ENCODE measurements around the gene FABP7.
"Not testable (repeated sequence)": the region's sequence is repeated elsewhere in the genome, so short reads cannot be mapped to it uniquely, and the experiment has no call there.

The FABP7 gene

GRCh38 chr6:122779667-122780066 is at the start of gene FABP7:
FABP7 (plus strand) TSS chr6:122779716; CDS start chr6:122779795, 79 bp downstream.
- no peak for DNase-seq

GRCh38 chr6:122730334-122730733 is 49.2 kb upstream of the FABP7 start:
- no peak for DNase-seq

DNA sequence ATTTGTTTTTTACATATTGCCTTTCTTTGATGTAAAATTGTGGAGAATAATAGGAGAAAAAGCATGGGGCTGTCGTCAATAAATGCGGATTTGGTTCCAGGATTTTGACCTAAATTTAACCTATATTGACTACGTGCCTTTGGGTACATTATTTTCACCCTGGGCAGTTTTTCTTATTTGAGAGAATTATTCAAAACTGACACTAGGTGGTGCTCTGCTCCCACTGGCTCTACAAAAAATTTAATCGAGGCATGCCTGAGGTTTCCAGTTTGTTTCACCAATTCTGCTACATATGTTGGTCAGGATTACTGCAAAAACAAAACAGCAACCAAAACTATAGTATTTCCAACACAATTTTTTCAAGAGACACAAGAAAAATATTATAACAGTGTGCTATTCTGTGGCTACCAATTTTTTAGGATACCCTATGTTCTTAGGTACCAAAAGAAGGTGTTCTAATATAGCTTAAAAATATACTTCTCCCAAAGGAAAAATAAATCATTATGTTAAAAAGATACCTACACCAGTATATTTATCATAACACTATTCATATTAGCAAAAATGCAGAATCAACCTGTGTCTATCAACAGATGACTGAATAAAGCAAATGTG is 48.6 kb upstream of the FABP7 start:
- DNase-seq = peak in 1 of 2 experiments; percentile 26

- DNase-seq = no peak
Measured at GRCh38 chr6:122733259-122733658, 46.3 kb upstream of the FABP7 start.

- DNase-seq = no peak
Measured at GRCh38 chr6:122734529-122735395, 44.8 kb upstream of the FABP7 start.

DNA sequence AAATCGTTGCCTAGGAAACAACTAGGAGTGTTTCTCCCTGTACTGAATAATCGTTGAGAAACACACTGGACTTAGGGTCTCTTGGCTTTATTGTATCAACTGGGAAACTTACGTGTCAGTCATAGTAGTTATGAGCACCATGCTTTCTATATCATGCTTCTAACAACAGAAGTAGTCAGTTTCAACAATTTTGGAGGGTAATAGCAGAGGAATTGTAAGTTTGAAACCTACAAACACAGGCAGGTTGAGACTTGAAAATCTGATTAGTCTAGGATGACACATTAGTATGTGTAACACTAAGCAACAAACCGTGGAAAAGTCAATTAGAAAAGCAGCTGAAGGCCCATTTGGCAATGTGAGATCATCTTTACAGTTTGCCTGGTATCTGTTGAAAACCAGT is 43.9 kb upstream of the FABP7 start:
- DNase-seq = no peak

GRCh38 chr6:122736163-122736562 is 43.4 kb upstream of the FABP7 start:
- no peak for DNase-seq

- no peak for DNase-seq
Measured at GRCh38 chr6:122736616-122737015, 42.9 kb upstream of the FABP7 start.

DNA sequence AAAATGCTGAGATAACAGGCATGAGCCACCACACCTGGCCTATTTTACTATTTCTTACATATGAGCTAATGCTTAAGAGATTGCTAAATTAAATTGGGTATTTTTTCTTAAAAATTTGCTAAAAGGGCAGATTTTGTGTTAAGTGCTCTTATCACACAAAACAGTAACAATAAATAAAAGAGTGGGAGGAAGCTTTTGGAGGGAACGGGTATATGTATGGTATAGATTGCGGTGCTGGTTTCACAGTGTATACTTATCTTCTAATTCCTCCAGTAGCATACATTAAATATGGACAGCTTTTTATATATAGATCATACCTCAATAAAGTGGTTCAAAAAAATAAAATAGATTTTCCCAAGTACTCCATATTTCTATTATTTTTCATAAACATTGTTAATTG is 39.4 kb upstream of the FABP7 start:
- no peak for DNase-seq

GRCh38 chr6:122740936-122741335 is 38.6 kb upstream of the FABP7 start:
- no peak for DNase-seq

DNA sequence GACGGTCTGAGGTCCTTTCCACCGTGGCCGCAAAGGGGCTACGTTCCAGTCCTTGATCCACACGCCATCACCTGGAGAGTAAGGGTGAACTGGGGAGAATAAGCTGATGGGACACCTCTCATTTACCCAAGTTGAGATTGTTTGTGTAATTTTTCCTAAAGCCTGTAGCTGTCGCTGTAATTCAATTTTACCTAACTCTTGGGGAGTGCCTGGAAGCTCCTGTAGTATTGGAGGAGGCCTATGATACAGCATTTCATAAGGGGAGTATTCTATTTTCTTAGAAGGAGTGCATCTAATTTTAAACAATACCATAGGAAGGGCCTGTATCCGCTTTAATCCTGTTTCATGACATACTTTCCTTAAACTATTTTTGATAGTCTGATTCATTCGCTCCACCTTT is 35.3 kb upstream of the FABP7 start:
- DNase-seq = not testable (repeated sequence)

DNA sequence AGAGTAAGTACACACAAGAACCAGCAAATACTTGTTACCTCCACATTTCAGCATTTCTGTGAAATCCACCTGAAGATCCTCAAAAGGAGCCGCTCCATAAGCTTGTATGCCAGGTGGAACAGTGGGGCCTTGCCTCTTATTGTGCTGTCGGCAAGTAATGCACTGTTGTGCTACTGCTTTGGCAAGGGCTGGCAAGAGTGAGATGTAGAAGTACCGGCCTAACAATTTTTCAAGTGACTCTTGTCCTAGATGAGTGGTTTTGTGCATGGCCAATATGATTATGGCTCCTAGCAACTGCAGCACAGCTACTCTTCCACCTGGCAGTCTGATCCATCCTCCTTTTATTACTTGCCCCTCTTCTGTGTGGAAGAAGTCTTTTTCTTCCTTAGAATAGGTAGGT is 34.7 kb upstream of the FABP7 start:
- DNase-seq = not testable (repeated sequence)

DNA sequence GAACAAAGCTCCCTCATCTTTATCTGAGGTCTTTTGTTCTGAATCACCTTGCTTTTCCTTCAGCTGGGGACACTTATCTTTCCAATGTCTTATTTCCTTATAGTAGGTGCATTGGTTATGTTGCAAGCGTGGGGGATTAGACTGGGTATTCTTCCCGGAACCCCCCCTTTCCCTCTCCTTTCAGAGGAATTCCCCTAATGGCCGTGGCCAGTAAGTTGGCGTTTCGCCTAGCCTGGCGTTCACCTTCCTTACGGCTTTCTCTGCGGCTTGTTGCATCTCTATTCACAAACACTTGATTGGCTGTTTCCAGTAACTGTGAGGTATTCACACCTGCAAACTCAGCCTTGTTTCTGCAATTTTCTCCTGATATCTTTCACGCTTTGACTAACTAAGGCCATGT is 32.8 kb upstream of the FABP7 start:
- no peak for DNase-seq

- no peak for DNase-seq
Measured at GRCh38 chr6:122747573-122747972, 31.9 kb upstream of the FABP7 start.

DNA sequence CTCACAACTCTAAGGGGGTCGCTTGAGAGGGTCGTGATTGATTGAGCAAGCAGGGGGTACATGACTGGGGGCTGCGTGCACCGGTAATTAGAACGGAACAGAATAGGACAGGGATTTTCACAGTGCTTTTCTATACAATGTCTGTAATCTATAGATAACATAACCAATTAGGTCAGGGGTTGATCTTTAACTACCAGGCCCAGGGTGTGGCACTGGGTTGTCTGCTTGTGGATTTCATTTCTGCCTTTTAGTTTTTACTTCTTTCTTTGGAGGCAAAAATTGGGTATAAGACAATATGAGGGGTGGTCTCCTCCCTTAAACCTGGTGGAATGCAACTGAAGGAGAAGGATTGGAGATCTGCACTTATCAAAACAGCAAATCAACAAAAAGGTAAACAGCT is 30.6 kb upstream of the FABP7 start:
- DNase-seq = not testable (repeated sequence)

GRCh38 chr6:122749451-122750050 is 30.0 kb upstream of the FABP7 start:
- DNase-seq = no peak

DNA sequence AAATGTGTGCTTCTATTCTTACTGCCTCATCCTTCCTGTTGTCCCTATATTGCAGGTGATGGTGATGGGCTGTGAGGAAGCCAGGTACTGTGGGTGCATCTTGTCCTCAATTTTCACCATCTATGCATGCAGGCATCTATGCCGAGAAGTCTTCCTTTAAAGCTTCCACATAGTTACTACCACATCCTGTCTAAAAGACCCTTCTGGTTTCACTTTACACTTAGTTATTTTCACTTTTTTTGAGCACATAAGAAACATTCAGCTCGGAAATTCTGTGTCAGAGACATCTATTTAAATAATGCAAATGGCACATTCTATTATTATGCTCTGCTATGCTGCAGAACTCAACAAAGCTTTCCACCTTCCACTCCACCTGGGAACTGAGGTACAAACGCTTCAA is 28.2 kb upstream of the FABP7 start:
- DNase-seq = no peak

DNA sequence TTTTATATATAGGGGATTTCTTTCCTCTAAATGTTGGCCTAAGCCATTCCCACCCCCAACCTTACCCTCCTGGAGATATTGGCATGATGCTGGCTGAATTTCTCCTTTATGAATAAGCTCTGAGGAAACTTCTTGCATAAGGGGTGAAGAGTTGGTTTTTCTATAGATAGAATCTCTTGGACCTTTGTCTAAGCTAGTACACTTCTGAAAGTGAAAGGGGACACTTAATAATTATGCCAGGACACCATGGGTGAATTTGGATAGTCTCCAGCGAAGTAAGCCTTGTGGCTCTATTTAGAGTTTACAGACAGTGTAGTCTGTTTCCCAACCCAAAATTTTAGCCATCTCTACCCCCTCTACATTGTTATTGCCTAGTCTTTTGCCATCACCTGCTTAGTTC is 27.1 kb upstream of the FABP7 start:
- DNase-seq = no peak

DNA sequence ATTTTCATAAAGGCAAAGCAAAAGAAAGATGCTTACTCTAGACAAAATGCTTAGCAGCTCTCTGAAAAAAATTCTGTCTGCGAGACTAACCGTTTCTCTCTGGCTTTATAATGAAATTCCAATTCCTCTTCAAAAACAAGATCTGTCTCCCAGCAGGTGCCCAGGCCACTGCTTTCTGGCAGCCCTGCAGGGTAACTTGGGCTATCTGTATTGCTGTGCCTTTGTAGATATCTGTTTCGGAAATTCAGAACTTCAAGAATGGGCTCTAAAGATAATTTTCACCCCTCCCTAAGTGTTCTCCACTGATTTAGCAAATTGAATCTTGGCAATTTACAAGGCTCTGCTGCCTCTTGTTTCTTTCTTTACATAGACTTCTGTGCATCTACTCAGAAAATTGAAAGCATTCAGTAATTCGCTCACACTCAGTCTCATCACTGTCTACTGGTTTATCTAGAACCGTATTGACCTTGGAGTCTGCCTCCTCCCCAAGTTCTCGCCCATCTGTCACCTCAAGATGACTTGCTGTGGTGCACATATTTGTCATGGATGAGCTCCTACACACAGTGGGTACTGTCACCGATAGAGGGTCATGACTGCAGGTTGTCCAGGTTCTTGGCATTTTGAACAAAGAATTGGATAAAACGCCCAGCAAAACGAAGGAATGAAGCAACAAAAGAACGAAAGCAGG is 26.4 kb upstream of the FABP7 start:
- no peak for DNase-seq

- DNase-seq = no peak
Measured at GRCh38 chr6:122753688-122754056, 25.8 kb upstream of the FABP7 start.

DNA sequence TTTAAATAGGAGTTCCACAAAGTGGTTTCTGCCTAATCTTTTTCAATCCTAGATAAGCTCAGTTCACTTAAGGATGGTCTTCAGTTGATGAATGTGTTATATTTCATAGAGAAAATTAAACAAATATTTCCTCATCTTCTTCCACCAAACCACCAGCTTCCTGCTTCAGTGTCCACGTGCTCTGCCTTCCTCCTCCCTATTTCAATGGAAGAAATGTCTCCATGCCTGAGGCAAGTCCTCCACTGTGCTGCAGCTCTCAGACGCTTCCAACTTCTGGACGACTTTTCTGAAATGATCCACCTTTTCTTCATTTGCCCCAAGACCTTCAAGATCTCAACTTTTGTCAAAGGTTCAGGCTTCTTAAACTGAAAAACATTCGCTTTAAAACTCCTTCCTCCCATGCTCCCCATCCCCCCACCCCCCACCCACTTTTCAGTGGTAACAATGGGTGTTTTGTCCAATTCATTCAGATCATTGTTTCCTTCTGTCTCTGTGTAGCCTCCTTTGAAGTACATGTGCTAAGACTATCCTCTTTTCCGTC is 25.3 kb upstream of the FABP7 start:
- no peak for DNase-seq

DNA sequence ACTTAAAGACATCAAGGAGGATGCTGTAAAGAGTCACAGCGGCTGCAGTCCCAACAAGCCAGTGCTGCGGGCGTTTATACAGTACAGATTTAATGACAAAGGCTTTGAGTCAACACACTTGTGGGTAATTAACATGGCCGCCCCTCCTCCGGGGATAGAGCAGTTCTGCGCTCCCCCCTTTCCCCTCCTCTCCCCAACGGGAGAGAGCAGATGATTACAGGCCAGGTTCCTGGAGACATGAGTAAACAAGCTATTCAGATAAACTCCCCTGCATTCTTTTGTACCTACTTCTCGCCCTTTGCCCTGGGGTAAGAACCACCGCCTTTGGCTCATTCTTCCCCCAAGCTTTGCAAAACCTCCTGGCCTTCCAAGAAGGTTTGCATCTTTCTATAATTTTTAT is 23.6 kb upstream of the FABP7 start:
- DNase-seq = no peak

DNA sequence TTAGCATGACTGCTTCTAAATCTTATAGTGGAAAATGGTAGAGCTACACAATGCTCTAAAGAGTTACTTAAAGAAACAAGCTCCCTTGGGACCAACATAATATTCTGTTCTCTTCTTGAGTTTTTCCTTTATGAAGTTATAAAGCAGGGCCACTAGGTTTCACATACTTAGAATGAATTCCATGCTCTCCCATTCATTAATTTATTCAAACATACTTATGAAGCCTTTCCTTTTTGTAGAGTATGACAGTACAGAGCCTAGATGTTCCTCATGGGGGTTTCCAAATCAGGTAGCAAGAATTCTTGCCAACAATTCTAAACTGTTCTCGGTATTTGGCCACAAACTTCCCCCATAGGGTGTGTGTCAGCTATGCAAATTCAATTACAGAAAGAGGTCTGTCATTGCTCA is 20.6 kb upstream of the FABP7 start:
- DNase-seq = no peak
